ENCODE results near the gene TCOF1.
A peak's percentile ranks its signal among the peaks of the same experiment; 100 is the strongest.

GRCh38 chr5:150438873-150439546 is 81.5 kb downstream of the TCOF1 start:
- peak; percentile 71 for TF ChIP-seq CTCF (conservative IDR thresholded peaks at IDR 0.05; ENCODE audit: low read length)
- no peak for TF ChIP-seq EZH2phosphoT487 (IDR thresholded peaks at IDR 0.05; ENCODE audit: borderline replicate concordance, low read depth, low read length)
